ENCODE measurements around the gene MAFF.

The MAFF gene

DNA sequence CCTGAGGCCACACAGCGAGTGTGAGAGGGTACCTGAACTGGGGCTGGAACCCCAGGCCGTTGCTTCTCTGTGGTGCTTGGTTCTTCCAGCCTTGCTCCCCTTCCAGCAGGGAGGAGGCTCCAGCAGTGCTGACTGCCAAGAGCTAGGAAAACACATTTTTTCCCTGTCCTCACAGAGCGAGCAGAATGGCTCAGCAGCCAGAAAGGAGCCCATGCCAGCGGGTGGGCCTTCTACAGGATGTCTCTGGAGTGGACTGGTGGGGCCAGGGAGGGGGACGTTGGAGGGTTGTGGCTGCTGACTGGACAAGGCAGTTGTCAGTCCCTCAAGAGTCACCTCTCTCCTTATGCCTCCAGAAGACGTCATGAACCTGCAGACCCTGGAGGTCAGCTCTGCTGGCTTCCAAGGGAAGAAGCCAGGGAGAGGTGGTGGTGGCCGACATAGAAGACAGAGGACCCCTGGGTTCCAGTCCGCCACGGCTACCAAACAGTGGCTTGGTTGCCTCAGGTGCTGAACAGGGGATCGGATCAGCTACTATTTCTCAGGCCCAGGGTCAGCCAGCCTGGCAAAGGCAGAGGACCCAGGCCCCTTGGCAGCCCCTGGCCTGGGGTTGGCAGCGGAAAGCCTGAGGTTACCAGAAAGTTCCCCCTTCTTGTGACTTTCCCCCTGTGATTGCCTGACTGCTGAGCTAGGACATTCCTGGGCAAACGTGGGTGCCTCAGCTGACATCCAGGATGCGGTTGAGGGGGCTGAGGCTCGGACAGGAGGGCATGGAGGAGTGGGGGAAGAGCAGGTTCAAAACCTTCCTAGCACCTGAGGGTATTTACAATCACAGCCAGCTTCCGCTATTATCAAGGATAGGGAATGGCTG is 3.7 kb downstream of the MAFF start:
- no peak for DNase-seq

DNA sequence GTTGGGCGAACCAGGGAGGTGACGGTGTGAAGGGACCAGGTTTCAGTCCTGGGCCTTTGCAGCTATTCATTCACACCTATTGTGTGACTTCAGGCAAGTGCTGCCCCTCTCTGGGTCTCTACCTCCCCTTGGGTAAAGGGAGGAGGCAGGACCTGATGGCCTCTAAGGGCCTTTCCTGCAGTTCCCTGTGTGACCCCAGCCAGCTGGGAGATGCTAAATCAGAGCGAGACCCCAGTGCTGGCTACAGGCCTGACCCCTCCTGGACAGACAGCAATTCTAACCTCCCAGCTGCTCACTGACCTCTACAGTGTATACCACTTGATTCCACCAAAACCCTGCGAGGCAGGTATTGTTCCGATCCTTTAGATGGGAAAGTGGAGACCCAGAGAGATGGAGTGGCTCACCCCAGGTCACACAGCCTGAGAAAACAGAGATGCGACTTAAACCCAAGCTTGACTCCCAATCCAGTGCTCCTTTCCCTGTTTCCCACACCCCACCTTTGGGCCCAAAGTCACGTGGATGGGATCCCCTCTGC is 6.2 kb downstream of the MAFF start:
- no peak for DNase-seq

DNA sequence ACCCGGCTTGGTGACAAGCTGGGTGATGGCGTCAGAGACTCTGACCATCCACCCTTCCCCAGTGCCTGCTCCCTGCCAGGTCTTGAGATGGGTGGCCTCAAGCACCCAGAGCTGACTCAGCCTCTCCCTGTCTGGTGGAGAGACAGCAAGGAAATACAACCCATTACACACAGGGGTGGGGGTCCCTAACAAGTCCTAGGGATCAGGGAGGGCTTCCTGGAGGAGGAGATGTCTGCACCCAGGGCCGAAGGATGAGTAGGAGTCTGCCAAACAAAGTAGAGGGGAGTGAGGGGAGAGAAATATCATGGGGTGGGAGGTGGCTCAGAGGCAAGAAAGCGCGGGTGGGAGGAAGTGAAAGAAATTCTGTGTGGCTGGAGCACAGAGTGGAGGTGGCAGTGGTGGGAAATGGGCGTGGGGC is 6.8 kb downstream of the MAFF start:
- no peak for DNase-seq

DNA sequence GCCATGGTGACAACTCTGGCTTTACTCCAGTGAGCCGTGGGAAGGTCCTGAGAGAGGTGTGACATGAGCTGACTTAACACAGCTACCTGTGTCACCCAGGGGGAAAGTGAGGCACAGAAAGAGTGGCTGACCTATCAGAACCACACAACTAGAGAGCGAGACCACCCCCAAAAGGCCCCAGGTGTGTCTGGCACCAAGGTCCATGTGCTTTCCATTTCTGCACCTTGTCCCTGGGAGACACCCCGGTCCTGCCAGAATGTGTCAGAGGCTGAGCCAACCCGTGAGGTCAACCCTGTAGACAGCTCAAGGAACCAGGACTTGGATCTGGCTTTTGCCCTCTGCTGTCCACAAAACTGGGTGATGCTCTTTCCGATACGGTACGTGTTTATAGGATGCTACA is 9.8 kb downstream of the MAFF start:
- DNase-seq, result no peak

DNA sequence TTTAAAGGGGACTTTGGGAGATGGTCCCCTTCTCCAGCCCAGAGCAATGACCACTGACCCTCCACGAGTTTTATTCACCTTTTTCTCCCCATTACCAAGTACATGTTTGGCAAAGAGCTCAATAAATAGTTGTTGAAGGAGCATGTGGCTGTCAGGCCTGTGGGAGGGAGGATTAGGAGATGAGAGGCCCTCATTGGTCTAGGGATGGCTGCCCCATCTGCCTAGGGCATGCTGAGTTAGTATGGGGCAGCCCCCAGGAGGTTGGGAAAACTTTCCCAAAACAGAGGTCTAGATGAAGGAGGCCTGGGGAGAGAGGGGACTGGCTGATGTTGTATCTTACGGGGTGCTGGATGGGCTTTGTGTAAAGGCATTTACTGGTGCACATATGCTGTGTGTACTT is 10.6 kb downstream of the MAFF start:
- DNase-seq, result no peak

DNA sequence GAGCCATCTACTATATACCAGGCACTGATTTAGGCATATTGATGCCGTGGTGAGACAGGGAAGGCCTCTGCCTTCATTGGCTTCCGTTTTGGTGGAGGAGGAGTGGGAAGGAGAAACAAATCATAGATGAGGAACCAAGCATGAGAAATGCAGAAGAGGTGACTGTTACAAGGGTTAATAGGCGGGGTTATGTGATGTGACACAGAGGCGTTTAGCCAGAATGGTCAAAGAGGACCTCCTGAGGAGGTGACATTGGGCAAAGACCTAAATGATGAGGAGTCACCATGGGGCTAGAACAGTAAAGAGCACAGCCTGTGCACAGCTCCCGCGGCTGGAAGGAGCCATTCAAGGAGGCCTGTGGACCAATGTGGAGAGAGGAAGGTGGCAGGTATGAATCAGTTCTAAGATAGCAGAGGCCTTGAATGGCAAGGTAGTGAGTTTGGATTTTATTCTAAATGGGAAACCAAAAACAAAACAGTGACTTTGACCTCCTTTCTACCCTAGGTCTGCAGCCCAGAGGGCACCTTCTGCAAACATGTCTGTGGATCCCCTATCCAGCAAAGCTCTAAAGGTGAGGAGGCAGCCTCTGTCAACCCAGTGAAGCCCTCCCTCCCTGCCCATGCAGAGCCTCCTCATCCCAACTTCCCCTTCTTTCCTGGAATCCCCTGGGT is 11.7 kb downstream of the MAFF start:
- no peak for DNase-seq

DNA sequence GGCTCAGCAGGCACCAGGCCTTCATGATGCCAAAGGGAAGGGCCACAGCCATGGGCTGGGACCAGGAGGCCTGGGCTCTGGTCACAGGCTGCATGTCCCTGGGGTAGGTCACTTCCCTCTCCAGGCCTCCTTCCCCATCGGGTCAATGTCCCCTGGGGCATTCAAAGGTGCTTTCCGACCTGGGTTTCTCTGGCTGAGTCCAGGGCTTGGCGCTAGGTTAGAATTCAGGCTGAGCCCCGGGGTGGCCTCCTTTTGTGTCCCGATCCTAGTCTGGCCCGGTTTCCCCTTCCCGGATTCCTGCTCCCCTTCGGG is 12.2 kb downstream of the MAFF start:
- DNase-seq, result no peak

DNA sequence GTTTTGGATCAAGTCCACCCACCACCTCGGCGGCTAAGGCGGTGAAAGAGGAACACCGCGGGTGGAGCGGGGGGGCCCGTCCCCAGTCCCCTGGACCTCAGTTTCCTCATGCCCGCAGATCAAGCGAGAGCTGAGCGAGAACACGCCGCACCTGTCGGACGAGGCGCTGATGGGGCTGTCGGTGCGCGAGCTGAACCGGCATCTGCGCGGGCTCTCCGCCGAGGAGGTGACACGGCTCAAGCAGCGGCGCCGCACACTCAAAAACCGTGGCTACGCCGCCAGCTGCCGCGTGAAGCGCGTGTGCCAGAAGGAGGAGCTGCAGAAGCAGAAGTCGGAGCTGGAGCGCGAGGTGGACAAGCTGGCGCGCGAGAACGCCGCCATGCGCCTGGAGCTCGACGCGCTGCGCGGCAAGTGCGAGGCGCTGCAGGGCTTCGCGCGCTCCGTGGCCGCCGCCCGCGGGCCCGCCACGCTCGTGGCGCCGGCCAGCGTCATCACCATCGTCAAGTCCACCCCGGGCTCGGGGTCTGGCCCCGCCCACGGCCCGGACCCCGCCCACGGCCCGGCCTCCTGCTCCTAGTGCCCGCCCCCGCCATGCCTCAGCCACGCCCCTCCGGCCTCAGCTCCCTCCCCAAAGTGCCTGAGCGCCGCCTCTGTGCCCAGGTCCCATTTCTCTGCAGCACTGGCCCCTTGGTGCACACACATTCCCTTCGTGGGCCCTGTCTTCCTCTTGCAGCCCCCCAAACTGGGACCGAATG is 12.7 kb downstream of the MAFF start:
- no peak for DNase-seq

DNA sequence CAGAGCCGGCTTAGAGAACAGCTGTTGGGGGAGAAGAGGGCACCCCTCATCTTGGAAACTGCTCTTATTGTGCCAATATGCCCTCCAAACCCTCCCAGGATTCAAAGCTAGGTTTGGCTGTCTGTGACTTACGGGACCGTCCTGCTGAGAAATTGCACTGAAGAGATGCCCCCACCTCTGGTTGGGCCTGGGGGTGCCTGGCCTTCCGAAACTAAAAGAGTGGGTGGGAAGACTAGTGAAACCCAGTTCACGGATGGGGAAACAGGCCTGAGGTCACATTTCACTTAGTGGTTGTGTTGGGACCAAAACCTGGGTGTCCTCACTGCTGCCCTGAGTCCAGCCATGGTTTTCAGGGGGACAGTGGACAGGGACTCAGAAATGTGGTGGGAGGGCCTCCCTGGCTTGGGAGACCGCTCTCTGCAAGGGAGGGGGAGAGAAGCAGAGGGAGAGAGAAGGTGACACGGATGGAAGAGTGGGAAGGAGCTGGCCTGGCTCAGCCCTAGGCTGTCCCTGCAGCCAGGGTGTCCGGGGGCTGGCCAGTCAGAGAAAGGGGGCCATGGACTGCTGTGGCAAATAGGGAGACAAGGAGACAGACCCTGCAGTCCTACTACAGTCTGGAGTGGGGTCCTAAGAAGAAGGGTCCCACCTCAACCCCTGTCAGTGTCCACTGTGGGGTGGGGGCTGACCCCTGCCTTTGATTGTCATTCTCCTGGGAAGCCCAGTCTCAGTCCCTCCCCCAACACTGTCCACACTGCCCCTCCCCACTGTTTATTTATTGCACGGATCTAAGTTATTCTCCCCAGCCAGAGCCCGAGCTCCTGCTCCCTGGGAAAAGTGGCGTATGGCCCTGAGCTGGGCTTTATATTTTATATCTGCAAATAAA is 13.6 kb downstream of the MAFF start:
- DNase-seq, result no peak

DNA sequence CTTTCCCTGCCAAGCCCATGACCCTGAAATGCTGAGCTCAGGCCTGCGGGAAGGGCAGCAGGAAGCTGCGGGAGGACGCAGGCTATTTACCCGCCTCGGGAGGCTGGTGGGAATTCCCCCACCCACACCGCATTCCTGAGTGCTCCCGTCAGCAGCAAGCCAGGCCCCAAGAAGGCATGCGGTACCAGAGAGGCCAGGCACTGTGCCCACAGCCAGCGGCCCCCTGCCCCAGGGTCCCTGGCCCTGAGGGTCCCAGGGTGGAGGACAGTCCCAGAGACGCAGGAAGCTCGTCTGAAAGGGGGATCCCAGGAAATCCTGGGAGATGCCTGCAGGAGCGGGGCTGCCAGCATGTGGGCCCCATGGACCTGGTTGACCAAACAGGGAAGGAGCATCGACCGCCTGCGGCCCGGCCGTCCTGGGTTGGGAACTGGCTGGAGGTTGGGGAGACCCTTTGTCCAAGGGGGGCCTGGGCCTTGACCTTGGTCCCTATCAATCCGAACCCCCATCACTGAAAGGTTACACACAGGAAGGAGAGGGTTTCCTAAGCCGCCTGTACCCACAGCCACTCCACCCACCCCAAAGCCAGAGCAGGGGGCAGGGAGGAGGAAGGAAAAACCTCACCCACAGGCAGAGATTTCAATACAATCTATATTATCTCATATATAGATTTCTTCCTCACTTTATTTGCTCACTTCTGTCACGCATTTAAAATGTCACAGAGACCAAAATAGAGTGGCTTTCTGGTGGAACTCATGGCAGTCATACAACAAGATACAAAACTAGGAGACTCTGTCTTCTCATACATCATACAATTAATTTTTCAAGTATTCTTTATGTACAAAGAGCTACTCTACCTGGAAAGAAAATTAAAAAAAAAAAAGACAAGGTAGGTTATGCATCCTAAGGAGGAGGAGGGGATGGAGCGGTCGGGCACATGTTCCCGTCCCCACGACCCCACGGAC is 17.1 kb downstream of the MAFF start:
- DNase-seq, result no peak

DNA sequence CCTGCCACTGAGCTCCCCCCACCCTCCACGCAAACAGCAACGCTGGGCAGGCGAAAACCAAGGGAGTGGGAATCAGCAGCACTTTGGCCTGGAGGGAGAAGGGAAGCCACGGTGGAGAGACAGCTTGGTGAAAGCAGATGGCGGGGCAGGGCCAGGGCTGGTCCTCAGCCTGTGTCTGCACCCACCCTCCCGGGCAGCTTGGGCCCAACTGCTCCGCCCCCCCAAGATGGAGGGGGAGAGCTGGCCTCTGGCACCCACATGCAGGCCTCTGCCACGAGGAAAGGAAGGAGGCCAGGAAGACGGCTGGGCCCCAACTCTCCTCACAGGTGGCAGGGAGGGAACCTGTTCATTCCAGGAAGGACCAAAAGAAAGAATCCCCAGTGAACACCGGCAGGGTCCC is 17.8 kb downstream of the MAFF start:
- DNase-seq, result no peak

DNA sequence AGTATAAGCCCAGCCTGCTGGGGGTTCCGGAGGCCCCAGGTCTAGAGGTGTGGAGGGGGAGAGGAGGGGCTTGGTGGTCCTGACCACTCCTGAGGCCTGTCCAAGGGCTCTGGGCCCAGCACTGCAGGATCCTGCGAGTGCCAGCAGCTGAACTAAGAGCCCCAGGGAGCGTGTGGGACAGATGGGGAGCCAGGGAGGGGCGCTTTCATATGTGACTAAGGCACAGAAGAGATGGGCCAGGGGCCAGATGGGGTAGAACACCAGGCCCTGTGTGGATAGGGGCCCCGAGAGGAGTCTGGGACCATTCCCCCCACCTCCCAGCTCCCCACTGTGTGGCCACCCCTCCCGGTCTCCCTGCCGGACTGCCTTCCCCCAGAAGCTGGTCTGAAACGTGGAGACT is 18.4 kb downstream of the MAFF start:
- DNase-seq, result no peak

DNA sequence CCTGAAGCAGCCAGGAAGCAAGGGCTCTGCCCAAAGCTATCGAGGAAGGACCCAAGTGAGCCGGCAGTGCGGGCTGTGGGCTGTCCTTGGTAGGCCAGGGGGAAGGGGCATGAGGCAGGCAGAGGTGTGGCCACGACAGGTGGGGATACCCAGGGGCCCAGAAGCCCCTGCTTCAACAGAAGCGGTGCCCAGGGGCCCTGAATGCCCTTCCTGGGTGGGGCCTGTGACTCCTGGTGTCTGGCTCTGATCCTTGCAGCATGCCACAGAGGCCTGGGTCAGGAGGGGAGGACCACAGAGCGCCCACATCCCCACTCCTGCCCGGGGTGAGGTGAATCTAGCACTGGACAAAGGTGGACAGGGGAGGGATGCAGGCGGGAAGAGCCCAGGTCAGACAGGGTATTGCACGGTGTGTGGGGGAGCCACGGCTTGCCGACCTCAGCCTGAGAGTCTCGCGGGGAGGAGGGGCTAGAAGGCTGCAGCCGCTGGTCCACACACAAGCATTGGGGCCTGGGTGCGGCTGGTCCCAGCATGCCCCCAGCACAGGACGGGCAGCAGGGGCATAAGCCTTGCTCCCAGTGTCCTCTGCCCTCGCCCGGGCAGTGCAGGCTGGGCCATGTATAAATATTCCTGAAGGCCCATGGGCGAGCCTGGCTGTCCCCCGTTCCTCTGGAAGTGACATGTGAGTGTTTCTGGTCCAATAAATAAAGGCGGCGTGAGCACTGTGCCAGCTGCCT is 19.0 kb downstream of the MAFF start:
- no peak for DNase-seq

DNA sequence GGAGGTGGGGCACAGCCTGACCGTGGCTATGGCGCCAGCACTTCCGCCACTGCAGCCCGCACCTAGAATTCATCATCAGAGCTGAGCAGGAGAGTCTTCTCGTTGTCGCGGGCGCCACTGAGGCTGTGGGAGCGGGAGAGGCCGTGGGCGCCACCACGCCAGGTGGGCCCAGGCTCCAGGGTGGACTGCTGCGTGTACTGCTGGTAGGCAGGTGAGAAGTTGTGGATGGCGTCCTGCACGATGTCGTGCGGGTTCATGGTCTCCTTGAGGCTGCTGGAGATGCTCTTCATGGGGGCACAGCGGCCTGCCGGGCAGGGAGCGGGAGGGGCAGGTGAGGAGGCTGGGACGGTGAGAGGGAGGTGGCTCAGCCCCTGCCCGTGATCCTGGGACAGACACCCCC is 19.6 kb downstream of the MAFF start:
- no peak for DNase-seq

DNA sequence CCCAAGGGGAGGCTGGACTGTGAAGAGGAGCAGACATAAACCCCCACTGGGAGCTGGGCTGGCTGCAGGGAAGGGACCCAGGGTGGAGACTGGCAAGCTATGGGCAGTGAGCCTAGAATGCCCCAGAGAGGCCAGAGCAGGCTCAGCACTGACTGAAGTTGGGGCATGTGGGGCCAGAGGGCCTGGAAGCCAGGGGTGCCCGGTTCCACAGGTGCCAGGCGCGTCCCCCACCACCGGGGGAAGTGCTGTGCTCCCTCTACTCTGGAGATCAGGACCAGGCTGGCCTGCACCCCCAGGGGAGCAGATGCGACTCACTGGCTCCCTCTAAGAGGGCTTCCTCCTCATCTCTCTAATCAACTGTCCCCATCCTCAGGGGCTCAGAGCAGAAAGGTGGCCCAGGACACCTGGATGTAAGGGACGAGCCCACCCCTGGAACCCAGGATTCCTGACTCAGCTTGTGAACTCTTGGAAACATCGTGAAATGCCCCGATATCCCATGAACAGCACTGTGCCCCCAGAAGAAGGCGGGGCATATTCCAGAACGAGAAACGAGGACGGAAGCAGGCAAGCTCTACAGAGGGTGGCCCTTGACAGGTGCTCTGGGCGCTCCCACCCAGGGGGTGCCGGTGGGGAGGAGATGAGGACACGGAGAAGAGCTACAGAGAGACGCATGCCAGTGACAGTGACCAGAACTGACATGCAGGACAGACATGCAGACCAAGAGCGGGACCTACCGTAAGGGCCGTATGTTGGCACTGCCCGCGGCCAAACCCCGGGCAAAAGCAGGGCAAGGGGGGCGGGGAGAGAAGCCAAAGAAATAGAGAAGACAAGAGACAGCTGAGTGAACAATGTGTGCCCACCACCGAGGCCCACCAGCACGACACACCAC is 20.4 kb downstream of the MAFF start:
- no peak for DNase-seq

DNA sequence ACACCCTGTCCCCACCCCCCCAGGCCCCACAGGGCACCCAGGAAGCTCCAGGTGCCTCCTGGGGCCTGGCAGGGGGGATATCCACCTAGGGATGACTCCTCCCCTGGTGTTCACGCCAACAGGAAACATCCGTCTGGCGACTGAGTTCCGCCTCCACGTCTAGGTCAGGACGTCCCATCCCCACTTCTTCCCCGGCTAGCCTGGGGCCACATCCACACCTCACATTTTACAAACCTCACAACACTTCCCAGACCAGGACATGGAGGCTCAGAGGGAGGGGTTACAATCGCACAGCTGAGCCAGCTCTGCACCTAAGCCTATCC is 21.0 kb downstream of the MAFF start:
- DNase-seq, result no peak

DNA sequence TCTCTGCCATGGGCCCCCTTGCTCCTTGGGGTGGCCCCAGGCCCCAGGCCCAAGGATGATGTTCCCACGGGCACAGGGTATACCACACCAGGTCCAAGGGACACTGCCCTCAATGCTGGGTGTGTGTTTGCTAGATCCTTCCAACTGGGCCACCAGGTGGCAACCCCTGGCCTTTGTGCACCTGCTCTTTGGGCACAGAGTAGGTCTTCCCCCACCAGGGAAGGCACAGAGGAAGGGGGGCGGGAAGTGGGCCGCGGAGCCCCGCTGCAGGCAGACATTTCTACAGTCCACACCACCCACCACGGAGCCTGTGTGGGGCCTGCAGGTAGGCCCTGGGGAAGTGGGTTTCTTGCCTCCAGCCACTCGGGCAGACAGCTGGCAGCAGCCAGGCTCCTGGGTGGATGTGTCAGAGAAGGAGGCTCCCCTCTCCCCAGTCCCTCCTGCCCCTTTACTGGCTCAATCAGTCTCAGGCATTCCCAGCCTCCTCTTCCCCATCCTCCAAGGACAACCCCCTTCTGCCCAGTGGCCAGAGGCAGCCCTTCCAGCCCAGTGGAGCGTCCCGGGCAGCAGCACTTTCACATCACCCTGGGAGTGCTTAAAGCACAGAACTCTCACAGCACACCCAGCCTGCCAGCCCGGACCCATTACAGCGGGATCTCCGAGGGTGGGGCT is 21.6 kb downstream of the MAFF start:
- DNase-seq, result no peak

DNA sequence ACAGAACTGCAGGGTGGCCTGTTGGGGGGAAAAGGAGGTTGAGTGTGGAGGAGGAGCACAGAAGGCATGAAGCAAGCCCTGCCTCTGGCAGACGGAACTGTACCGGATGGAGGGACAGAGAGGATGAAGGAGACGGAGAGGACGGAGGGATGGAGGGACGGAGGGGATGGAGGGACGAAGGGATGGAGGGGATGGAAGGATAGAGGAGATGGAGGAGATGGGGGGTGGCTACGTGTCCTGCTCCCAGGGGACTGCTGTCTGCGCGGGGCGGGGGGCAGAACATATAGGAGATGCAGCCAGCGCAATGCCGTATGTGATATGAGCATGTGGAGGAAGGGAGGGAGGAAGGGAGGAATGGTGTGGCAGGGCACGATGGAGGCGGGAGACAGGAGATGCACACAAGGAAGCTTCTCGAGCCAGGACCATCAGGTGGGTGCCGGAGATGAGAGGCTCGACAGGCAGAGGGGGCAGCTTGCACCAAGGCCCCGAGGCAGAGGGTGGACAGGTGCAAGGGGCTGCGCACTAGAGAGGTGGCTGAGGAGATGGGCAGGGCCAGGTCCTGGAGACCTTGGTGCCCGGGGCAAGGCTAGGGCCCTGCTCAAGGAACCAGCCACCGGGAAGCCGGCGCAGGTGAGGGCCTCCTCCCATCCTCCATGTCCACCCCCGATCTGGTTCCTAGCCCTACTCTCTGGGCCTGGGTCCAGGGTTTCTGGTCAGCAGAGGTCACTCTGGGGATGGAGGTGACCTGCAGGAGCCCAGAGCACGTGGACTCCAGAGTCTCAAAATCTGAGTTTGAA is 25.3 kb downstream of the MAFF start:
- DNase-seq, result no peak
